Loucy (cell line): ENCODE measurements around the gene SNRPF.

Experiments
- H2AFZ ChIP-seq: fragments of 200-600 bp; sonication (generic); 2 replicates; pipeline ENCODE4 v1.6.0; 2016; ENCODE audit warnings: antibody characterized with exemption, mild to moderate bottlenecking, low read length, moderate library complexity
- H3F3A ChIP-seq: fragments of 200-600 bp; 2 replicates; pipeline ENCODE4 v1.6.0; 2016; ENCODE audit warnings: antibody characterized with exemption, low read depth, mild to moderate bottlenecking
- H3K27me3 ChIP-seq: fragments of 200-600 bp; sonication (generic); 2 replicates; pipeline ENCODE4 v1.6.1; 2014; ENCODE audit warnings: low read length, mild to moderate bottlenecking; ENCODE audit not compliant: insufficient read depth, poor library complexity, severe bottlenecking
- H3K36me3 ChIP-seq: fragments of 200-600 bp; sonication (generic); 2 replicates; pipeline ENCODE4 v1.6.1; 2016; ENCODE audit warnings: low read length; ENCODE audit not compliant: insufficient read depth
- H3K4me1 ChIP-seq: fragments of 200-600 bp; sonication (generic); 2 replicates; pipeline ENCODE4 v1.5.1; 2014; ENCODE audit warnings: low read length, mild to moderate bottlenecking; ENCODE audit not compliant: insufficient read depth, poor library complexity, severe bottlenecking
- H3K4me2 ChIP-seq: fragments of 200-600 bp; sonication (generic); 2 replicates; pipeline ENCODE4 v1.6.0; 2014; ENCODE audit warnings: antibody characterized with exemption, low read length, low read depth, mild to moderate bottlenecking; ENCODE audit not compliant: poor library complexity, severe bottlenecking
- H3K4me3 ChIP-seq: fragments of 200-600 bp; sonication (generic); 2 replicates; pipeline ENCODE4 v1.5.1; 2014; ENCODE audit warnings: low read length, mild to moderate bottlenecking, mixed read lengths; ENCODE audit not compliant: poor library complexity, severe bottlenecking
- H3K79me2 ChIP-seq: fragments of 200-600 bp; sonication (generic); 2 replicates; pipeline ENCODE4 v1.6.1; 2014; ENCODE audit warnings: low read length; ENCODE audit not compliant: insufficient read depth
- H3K9ac ChIP-seq: fragments of 200-600 bp; sonication (generic); 2 replicates; pipeline ENCODE4 v1.6.0; 2014; ENCODE audit warnings: mild to moderate bottlenecking, low read depth, low read length, moderate library complexity; ENCODE audit not compliant: poor library complexity, severe bottlenecking
- H3K9me2 ChIP-seq: fragments of 200-600 bp; sonication (generic); replicated peaks from 2 replicates; pipeline ENCODE4 v1.6.1; 2016; ENCODE audit warnings: low read depth, low read length, mixed read lengths
- H3K9me3 ChIP-seq: fragments of 200-600 bp; sonication (generic); 2 replicates; pipeline ENCODE4 v1.6.1; 2014; ENCODE audit warnings: mild to moderate bottlenecking, antibody characterized with exemption, low read length, low read depth; ENCODE audit not compliant: insufficient read depth
- H4K20me1 ChIP-seq: fragments of 200-600 bp; sonication (generic); 2 replicates; pipeline ENCODE4 v1.6.0; 2014; ENCODE audit warnings: antibody characterized with exemption, low read length, mild to moderate bottlenecking; ENCODE audit not compliant: insufficient read depth, poor library complexity, severe bottlenecking
- EZH2phosphoT487 ChIP-seq: fragments of 200-600 bp; IDR thresholded peaks from 2 replicates; pipeline ENCODE4 v1.6.1; 2018; ENCODE audit warnings: antibody characterized with exemption, mild to moderate bottlenecking, moderate library complexity, borderline replicate concordance
- TF ChIP-seq, protein P1 (sequence below): fragments of 200-600 bp; sonication (generic); conservative IDR thresholded peaks from 2 replicates; pipeline ENCODE4 v1.5.1; 2014; ENCODE audit warnings: mild to moderate bottlenecking, antibody characterized with exemption, low read length

The SNRPF gene

DNA sequence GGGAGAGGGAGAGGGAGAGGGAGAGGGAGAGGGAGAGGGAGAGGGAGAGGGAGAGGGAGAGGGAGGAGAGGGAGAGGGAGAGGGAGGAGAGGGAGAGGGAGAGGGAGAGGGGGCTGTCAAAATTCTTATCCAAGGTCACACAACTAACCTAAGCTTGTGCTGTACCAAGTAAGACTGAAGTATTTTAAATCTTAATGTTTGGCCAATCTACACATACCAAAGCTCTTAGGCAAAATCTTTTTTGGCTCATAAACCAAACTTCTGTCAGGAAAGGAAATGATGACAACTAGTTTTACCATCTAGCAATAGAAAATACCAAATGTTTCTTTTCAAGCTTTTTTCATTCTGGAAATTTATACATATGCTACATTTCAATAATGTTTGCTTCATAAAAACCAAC lies 49.8 kb downstream of the SNRPF start:
- H3K36me3 ChIP-seq: no peaks in the 10 kb centered on the region
- TF ChIP-seq EZH2phosphoT487: no peak
- TF ChIP-seq, protein P1, sequence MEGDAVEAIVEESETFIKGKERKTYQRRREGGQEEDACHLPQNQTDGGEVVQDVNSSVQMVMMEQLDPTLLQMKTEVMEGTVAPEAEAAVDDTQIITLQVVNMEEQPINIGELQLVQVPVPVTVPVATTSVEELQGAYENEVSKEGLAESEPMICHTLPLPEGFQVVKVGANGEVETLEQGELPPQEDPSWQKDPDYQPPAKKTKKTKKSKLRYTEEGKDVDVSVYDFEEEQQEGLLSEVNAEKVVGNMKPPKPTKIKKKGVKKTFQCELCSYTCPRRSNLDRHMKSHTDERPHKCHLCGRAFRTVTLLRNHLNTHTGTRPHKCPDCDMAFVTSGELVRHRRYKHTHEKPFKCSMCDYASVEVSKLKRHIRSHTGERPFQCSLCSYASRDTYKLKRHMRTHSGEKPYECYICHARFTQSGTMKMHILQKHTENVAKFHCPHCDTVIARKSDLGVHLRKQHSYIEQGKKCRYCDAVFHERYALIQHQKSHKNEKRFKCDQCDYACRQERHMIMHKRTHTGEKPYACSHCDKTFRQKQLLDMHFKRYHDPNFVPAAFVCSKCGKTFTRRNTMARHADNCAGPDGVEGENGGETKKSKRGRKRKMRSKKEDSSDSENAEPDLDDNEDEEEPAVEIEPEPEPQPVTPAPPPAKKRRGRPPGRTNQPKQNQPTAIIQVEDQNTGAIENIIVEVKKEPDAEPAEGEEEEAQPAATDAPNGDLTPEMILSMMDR: no peak
- H3K27me3 ChIP-seq: no peaks in the 10 kb centered on the region
- H3K4me3 ChIP-seq: no peak overlapping the region
- H3K79me2 ChIP-seq: no peaks in the 10 kb centered on the region
- no peak overlapping the region for H3K4me2 ChIP-seq
- no peaks in the 10 kb centered on the region for H4K20me1 ChIP-seq
- H3K4me1 ChIP-seq: no peaks in the 10 kb centered on the region
- H2AFZ ChIP-seq: no peak overlapping the region
- no peaks in the 10 kb centered on the region for H3K9me3 ChIP-seq
- H3K9ac ChIP-seq: no peak overlapping the region
- H3F3A ChIP-seq: no peaks in the 10 kb centered on the region
- no peaks in the 10 kb centered on the region for H3K9me2 ChIP-seq

DNA sequence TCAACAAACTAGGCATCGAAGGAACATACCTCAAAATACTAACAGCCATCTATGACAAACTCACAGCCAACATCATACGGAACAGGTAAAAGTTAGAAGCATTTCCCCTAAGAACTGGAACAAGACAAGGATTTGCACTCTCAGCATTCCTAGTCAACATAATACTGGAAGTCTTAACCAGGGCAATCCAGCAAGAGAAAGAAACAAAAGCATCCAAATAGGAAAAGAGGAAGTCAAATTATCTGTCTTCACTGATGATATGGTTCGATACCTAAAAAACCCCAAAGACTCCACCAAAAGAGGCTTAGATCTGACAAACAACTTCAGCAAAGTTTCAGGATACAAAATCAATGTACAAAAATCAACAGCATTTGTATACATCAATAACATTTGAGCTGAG lies 51.1 kb downstream of the SNRPF start:
- H3K4me3 ChIP-seq: no peak overlapping the region
- no peaks in the 10 kb centered on the region for H3K4me1 ChIP-seq
- no peak overlapping the region for H2AFZ ChIP-seq
- no peaks in the 10 kb centered on the region for H3K36me3 ChIP-seq
- no peaks in the 10 kb centered on the region for H3F3A ChIP-seq
- H3K9me3 ChIP-seq: no peaks in the 10 kb centered on the region
- no peaks in the 10 kb centered on the region for H3K9me2 ChIP-seq
- H3K4me2 ChIP-seq: no peak overlapping the region
- no peak overlapping the region for H3K9ac ChIP-seq
- H4K20me1 ChIP-seq: no peaks in the 10 kb centered on the region
- no peaks in the 10 kb centered on the region for H3K27me3 ChIP-seq
- TF ChIP-seq, protein P1: no peak
- no peak for TF ChIP-seq EZH2phosphoT487
- H3K79me2 ChIP-seq: no peaks in the 10 kb centered on the region
